Measurements from ENCODE around the gene ESR2.
"Not testable (repeated sequence)": the region's sequence is repeated elsewhere in the genome, so short reads cannot be mapped to it uniquely, and the experiment has no call there.

ESR2 gene

DNA sequence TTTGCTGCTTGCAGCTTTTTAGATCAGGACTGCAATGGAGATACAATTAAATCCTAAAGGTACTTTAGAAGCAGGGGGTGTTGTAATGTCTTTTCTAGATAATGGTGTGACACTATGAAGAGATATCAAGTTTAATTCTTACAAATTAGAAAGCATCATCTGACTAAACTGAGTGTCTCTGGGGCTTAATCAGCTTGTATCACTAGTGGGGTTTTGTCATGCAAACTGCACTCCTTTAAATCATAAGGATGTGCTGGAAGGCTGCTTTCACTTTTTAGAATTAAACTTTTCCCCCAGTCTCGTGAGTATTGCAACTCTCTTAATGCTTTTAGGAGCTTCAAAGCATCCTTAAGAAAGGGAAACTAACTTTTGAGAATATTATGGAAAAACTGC, 218.6 kb downstream of the ESR2 start:
- DNase-seq, result no peak

DNA sequence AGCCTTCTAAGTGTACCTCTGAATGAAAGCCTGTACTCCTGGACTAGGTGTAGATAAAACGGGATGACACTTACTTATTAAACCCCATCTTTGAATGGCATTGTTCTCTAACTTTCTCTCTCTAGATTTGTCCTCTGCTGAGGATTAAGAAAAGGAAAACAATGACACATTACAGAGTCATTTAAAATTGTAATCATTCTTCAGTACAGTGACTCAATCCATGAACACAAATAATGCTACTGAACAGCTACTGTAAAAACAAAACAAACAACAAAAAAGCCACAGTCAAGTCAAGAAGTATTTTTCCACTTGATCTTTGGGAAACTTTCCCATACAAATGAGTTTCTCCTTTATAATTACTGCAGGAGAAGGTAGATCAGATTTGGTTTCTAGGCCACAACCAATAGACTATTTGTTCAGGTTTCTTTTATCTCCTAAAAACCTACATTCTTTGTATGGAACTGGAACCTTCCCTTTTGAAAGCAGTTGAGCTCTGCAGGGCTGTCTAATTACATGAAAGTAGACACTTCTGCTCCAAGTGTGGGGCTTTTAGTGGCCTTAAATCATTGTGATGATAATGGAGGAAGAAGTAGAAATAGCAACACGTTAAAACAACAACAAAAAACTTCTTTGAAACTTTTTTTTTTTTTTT, 219.1 kb downstream of the ESR2 start:
- no peak for DNase-seq

DNA sequence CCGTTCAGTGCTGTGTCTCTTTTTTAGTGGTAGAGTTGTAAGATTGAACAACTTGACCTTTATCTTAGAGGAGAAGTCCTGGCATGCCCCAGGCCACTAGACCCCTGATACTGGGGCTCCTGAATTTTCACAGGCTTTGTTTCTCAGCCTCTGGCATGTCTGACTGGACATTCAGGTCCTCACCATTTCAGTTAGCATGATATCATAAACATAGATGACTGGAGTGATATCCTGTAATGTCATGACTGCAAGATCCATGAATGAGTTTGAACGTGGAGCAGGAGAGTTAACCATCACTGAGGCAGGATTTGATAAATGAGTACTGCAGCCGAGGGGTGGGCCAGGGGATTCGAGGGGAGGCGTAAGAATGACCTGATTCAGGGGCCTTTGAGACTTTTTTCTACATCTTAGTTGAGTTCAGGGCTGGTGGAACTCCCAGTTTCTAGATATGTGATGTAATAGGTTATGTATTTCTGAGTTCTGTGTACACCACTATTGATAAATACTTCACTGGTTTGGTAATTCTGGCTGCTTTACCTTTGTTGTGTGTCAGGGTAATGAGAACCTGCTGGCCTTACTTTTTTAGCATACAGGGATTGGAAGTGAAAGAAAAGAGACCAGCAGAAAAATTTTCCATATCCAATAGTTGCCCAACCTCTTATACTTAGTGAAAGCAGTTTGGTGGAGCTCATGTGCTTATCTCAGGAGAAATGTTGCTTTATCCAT, 224.4 kb downstream of the ESR2 start:
- DNase-seq, result no peak

- no peak for DNase-seq
Observed at GRCh38 chr14:64064447-64064846, 229.7 kb downstream of the ESR2 start.

GRCh38 chr14:64062381-64063115, 231.6 kb downstream of the ESR2 start:
- DNase-seq, result no peak

DNA sequence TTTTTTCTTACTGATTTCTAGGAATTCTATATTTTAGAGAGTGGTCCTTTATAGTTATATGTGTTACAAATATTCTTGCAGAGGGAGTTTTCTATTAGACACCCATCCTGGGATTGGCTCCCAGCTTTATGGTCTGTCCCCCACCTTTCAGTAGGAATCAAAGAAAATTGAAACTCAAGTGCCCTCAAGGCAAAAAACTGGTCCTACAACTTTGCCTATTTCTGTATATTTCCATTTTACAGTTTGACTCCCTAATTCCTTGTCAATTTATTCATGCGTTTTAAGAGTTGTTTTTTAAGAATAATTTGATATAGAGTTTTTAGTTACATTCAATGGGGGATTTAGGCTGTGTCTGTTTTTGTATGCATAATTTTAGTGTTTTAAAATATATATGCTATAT, 232.5 kb downstream of the ESR2 start:
- no peak for DNase-seq

- no peak for DNase-seq
Observed at GRCh38 chr14:64061115-64061514, 233.1 kb downstream of the ESR2 start.

DNA sequence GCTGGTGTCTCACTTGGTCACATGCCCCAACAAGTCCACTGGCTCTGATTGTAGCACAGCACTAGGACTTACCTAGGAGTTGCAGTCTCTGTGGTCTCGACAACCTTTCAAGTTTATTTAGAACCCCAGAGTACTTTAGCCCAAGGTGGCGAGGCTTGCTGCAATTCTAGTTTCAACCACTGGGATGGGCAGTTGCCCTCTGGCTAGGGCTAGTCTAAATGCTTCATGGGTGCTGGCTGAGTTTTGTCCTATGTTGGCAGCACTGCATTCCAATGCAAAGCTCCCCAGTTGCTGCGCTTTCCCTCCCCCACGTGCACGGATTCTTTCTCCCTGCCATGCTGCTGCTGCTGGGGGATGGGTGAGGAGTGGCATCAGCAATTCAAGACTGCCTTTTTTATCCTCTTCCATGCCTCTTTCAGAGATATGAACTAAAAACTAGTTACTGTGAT, 233.5 kb downstream of the ESR2 start:
- DNase-seq, result no peak

DNA sequence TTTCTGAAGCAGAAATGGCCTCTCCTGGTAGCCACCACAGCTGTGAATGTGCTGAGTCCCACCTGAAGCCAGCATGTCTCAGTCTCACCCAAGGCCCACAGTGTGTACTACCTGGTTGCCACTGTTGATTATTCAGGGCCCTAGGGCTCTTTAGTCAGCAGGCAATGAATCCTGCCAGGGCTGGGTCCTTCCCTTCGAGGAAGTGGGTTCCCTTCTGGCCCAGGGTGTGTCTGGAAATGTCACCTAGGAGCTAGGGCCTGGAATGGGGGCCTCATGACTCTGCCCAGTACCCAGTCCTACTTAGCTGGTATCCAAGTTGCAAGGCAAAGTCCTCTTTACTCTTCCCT, 234.0 kb downstream of the ESR2 start:
- DNase-seq, result no peak

DNA sequence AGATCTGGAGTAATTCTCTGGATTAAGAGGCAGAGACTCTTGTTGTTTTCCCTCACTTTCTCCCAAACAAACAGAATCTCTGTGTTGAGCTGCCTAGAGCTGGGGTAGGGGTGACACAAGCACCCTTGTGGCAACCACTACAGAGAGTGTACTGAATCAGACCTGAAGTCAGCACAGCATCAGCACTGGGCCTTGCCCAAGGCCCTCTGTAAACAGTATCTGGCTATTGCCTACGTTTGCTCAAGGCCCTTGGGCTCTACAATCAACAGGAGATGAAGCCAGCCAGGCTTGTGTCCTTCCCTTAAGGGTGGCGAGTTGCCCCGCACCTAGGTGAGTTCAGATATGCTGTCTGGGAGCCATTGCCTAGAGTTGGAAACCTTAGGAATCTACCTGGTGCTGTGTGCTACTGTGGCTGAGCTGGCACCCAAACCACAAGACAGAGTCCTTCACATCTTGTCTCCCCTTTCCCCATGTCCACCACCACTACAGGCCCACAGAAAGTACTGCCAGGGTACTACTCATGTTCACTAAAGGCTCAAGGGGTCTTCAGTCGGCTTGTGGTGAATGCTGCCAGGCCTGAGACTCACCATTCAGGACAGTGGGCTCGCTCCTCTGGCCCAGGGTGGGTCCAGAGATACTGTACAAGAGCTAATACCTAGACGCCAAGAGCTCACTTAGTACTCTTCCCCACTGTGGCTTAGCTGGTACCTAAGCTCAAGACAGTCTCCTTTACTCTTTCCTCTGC, 234.5 kb downstream of the ESR2 start:
- DNase-seq, result no peak

GRCh38 chr14:64053694-64054669, 240.2 kb downstream of the ESR2 start:
- DNase-seq, result no peak

DNA sequence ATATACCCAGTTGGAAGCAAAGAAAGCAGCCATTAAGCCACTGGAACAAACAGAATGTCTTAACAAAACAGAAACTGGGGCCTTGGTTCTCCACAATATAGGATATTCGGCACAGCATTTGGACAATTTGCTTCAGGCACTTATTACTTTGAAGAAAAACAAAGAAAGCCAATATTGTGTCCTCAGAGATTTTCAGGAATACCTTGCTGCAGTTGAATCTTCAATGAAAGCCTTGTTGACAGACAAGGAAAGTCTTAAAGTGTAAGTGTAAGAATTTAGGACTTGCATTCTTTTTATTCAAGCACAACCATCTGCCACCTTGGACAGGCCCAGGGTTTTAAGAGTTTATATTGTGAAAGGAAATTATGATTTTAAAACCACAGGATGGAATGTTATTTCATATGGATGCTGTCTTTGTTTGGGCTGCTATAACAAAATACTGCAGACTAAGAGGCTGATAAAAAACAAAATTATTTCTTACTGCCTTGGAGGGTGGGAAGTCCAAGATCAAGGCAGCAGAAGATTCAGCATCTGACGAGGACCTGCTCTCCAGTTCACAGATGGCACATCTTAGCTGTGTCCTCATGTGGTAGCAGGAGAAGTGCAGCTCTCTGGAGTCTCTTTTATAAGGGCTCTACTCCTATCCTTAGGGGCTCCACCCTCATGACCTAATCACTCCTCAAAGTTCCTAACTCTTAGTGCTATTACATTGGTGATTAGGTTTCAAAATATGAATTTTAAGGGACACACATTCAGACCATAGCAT, 244.4 kb downstream of the ESR2 start:
- no peak for DNase-seq

GRCh38 chr14:64045091-64045490, 249.1 kb downstream of the ESR2 start:
- DNase-seq, result no peak

- DNase-seq, result not testable (repeated sequence)
Observed at GRCh38 chr14:64043296-64043695, 250.9 kb downstream of the ESR2 start.

DNA sequence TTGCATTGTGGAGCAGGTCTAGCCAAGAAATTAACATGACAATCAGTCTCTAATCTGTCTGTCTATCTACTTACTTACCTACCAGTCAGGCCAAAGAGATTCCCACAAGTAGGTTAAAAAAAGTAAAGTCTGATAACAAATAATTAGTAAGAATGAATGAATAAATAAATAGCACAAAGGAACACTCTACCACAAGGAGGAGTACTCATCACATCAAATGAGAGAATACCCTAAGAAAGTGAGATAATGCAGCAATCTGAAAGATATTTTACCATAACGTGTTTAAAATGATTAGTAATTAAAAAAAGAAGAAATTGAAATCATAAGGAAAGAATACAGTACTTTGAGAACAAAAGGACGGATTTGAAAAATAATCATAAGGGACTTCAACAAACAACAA, 254.1 kb downstream of the ESR2 start:
- no peak for DNase-seq

- DNase-seq, result no peak
Observed at GRCh38 chr14:64038841-64039542, 255.2 kb downstream of the ESR2 start.

DNA sequence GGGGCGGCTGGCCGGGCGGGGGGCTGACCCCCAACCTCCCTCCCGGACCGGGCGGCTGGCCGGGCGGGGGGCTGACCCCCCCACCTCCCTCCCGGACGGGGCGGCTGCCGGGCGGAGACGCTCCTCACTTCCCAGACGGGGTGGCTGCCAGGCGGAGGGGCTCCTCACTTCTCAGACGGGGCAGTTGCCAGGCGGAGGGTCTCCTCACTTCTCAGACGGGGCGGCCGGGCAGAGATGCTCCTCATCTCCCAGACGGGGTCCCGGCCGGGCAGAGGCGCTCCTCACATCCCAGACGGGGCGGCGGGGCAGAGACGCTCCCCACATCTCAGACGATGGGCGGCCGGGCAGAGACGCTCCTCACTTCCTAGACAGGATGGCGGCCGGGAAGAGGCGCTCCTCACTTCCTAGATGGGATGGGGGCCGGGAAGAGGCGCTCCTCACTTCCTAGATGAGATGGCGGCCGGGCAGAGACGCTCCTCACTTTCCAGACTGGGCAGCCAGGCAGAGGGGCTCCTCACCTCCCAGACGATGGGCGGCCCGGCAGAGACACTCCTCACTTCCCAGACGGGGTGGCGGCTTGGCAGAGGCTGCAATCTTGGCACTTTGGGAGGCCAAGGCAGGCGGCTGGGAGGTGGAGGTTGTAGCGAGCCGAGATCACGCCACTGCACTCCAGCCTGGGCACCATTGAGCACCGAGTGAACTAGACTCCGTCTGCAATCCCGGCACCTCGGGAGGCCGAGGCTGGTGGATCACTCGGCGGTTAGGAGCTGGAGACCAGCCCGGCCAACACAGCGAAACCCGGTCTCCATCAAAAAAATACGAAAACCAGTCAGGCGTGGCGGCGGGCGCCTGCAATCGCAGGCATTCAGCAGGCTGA, 256.1 kb downstream of the ESR2 start:
- DNase-seq, result not testable (repeated sequence)

DNA sequence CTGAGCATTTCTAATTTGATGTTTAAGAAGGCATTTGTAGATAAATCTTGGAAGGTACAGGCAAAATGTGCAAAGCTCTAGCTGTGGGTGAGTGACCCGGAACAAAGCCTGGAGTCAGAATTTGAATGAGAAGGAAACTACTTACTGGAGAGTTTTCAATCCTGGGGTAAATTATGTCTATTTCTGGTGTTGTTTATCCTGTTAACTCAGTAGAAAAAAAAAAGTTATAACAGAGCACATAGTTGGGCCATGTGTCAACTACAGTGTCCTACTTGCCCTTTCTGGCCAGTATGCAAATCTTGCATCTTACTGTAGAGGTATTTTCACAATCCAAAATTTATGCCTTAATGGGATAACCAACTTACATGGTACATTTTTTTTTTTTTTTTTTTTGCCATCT, 259.0 kb downstream of the ESR2 start:
- no peak for DNase-seq
